ENCODE measurements around the gene NSUN2.
"Not testable (repeated sequence)": the region's sequence is repeated elsewhere in the genome, so short reads cannot be mapped to it uniquely, and the experiment has no call there.

NSUN2 gene

DNA sequence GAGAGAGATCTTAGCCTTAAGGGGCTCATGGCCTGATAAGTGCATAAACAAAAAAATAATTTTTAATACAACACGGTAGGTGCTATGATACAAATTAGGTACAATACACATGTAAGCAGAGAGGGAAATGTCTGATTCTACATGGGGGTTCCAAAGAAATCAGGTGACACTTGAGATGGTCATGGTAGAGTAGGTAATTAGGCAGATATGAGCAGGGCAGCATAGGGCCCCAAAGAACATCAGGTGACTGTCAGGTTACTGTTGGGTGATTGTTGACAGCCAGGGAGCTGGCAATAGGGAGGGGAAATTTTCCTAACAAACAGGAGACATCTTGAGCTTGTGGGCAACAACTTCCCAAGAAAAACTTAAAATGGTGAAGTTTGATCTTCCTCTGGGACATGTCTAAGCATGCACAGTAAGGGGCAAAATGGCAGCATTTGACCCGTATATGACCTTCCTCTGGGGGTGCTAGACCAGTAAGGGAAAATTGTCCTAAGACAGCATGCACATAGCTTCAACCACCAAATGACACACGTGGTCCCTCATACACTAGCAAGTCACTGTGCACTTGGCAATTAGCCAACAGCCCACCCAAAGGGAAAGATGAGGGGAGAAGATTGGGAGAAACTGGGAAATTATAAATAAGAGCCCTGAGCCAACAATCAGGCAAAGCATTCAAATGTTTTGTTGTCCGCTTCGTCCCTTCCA is 43.1 kb upstream of the NSUN2 start:
- H3K4me3 ChIP-seq (ENCODE audit: low read length), result no peak overlapping the region
- no peak for DNase-seq (ENCODE audit: low read depth)
- TF ChIP-seq, protein P1, sequence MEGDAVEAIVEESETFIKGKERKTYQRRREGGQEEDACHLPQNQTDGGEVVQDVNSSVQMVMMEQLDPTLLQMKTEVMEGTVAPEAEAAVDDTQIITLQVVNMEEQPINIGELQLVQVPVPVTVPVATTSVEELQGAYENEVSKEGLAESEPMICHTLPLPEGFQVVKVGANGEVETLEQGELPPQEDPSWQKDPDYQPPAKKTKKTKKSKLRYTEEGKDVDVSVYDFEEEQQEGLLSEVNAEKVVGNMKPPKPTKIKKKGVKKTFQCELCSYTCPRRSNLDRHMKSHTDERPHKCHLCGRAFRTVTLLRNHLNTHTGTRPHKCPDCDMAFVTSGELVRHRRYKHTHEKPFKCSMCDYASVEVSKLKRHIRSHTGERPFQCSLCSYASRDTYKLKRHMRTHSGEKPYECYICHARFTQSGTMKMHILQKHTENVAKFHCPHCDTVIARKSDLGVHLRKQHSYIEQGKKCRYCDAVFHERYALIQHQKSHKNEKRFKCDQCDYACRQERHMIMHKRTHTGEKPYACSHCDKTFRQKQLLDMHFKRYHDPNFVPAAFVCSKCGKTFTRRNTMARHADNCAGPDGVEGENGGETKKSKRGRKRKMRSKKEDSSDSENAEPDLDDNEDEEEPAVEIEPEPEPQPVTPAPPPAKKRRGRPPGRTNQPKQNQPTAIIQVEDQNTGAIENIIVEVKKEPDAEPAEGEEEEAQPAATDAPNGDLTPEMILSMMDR (IDR thresholded peaks at IDR 0.05; ENCODE audit: insufficient read depth, low read depth, low read length, missing control alignments), result peak; percentile 26

DNA sequence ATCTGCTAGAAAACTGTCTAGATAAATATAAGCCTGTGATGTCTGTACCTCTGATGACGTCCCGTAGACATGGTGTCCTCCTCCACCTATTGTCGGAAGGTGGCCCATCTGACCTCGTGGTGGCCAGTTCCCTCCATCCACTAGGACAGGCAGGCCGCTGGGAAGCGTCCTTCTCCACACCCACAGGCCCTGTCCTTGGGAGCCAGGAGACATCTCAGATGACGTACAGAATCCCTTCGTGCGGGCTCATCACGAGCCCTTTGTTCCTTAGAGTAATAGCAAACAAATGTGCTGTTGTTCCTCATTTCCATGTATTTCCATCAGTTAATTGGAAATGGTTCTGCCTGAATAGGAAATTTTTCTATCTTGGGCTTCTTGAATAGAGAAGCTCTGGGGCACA is 42.0 kb upstream of the NSUN2 start:
- TF ChIP-seq, protein P1 (IDR thresholded peaks at IDR 0.05; ENCODE audit: insufficient read depth, low read depth, low read length, missing control alignments), result no peak
- no peak for DNase-seq (ENCODE audit: low read depth)
- H3K4me3 ChIP-seq (ENCODE audit: low read length), result no peak overlapping the region

DNA sequence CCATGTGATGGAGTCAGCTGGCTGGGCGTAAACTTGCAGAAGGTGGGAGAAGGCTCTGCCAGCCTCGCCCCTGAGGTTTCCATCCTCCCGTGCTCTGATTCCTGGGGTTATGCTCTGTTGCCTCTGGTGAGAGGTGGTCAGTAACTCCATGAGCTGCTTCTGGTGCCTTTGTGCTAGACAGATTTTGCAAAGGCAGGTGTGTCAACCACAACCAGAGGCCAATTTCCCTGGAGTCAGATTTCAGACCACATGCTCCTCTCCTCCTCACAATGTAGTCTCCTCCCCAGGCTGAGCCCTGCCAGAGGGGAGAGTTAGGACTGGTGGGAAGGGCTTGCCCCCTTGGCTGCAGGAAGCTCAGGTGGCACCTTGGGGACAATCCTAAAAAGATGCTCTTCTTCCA is 41.6 kb upstream of the NSUN2 start:
- no peak for DNase-seq (ENCODE audit: low read depth)
- TF ChIP-seq, protein P1 (IDR thresholded peaks at IDR 0.05; ENCODE audit: insufficient read depth, low read depth, low read length, missing control alignments), result no peak
- no peak overlapping the region for H3K4me3 ChIP-seq (ENCODE audit: low read length)

DNA sequence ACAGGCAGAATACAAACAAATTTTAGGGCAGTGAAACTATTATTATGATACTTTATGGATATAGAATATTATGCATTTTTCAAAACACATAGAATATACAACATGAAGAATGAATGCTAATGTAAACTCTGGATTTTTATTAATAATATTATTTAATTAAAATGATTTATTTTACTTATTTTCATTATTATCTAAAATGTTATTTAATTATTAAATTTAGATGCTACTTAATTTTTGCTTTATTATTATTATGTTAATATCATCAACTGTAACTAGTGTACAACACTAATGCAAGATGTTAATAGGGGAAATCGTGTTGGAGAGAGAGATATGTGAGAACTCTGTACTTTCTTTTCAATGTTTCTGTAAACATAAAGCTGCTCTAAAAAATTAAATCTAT is 41.1 kb upstream of the NSUN2 start:
- TF ChIP-seq, protein P1 (IDR thresholded peaks at IDR 0.05; ENCODE audit: insufficient read depth, low read depth, low read length, missing control alignments), result no peak
- H3K4me3 ChIP-seq (ENCODE audit: low read length), result no peak overlapping the region

DNA sequence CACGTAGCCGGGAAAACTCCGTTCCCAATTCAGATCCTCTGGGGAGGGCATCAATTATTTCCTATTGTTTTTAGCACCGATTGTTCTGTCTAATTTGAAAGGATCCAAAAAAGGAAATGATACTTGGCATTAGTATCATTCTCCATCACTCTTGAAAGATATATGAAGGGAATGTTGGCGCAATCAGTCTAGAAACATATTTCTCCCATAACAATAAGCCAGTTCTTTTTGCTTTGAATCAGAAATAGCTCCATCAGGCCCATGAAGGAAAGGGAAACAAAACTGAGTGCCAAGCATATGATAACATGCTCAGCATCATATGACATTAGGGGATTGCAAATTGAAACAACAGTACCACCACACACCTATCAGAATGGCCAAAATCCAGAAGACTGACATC is 40.2 kb upstream of the NSUN2 start:
- TF ChIP-seq, protein P1 (IDR thresholded peaks at IDR 0.05; ENCODE audit: insufficient read depth, low read depth, low read length, missing control alignments), result no peak
- DNase-seq (ENCODE audit: low read depth), result no peak
- no peak overlapping the region for H3K4me3 ChIP-seq (ENCODE audit: low read length)

More for the DNA sequence above, 41.1 kb upstream of the NSUN2 start:
- no peak for DNase-seq (ENCODE audit: low read depth)

DNA sequence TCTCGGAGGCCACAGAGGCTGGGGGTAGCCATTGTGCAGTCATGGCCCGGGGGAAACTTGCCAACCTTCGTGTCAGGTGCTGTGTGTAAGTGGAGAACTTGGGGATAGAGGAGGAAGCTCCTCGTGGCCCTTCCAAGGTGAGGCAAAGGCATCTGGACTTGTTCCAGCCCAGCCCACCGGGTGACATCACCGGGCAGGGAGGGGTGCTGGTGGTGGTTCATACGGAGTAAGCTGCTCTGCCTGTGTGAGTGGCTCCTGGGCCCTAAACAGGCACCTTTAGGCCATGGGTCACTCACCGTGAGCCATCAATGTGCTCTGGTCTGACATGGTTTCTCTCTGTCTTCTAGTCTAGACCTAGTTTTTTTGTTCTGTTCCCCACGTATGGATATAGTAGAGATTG is 35.9 kb upstream of the NSUN2 start:
- DNase-seq (ENCODE audit: low read depth); H3K4me3 ChIP-seq (ENCODE audit: low read length): not testable (repeated sequence)

DNA sequence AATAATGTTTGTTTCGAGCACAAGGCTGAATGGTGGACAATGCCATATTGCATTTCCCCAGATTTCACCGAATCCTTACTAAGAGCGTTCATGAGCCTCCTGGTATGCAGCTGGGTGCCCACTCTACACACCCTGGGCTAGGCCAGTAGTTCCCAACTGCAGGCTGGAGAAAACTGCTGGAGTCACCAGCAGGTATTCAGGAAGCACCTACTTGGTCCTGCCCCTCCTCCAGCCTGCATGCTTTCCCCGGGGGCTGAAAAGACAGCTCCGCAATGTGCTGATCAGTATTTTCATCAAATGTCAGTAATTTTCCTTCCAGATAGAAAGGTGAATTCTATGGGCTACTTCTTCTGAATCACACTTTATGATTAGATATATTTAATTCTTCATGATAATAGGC is 34.8 kb upstream of the NSUN2 start:
- no peak overlapping the region for H3K4me3 ChIP-seq (ENCODE audit: low read length)
- DNase-seq (ENCODE audit: low read depth), result no peak
- TF ChIP-seq, protein P1 (IDR thresholded peaks at IDR 0.05; ENCODE audit: insufficient read depth, low read depth, low read length, missing control alignments), result no peak

Measured in epithelial cell of esophagus (primary cell).